Mesodermal cell (in vitro differentiated cells): ENCODE measurements around the gene CNOT6. TPM values are rescaled to one million over a fixed set of nuclear protein-coding genes. Genes with fewer than 3 reads are reported as not detected.
"Not testable (repeated sequence)": the region's sequence is repeated elsewhere in the genome, so short reads cannot be mapped to it uniquely, and the experiment has no call there.

Source experiments
- H3K27ac ChIP-seq: 2 replicates; pipeline ENCODE4 v1.7.0; 2013; ENCODE audit warnings: mild to moderate bottlenecking, low read depth, low read length, moderate library complexity; ENCODE audit not compliant: severe bottlenecking
- H3K36me3 ChIP-seq: 2 replicates; pipeline ENCODE4 v1.7.1; 2013; ENCODE audit warnings: mild to moderate bottlenecking, low read length, moderate library complexity; ENCODE audit not compliant: control insufficient read depth, insufficient read depth
- H3K4me1 ChIP-seq: one replicate; pipeline ENCODE4 v1.7.1; 2013; ENCODE audit warnings: mild to moderate bottlenecking, low read length; ENCODE audit not compliant: insufficient read depth, control insufficient read depth, poor library complexity, severe bottlenecking
- H3K4me3 ChIP-seq: 2 replicates; pipeline ENCODE4 v1.7.0; 2013; ENCODE audit warnings: low read length, control low read depth, mild to moderate bottlenecking; ENCODE audit not compliant: insufficient read depth, poor library complexity, severe bottlenecking; ENCODE audit errors: extremely low read depth
- H3K9me3 ChIP-seq: 2 replicates; pipeline ENCODE4 v1.7.1; 2013; ENCODE audit warnings: mild to moderate bottlenecking, low read length, moderate library complexity; ENCODE audit not compliant: control insufficient read depth
- WGBS, 2 experiments: methylation state at CpG; one replicate each; pipeline ENCODE4 v1.1.5; 2013; ENCODE audit warnings: missing lambda C conversion rate in 2 of 2; ENCODE audit not compliant: insufficient coverage in 2 of 2; 5-methylcytosine and 5-hydroxymethylcytosine counted together
- polyA plus RNA-seq, 2 experiments: library from polyadenylated mRNA; stranded (reverse); fragments of 50-300 nt; gene quantifications; one replicate each; pipeline ENCODE4 v1.2.3, GENCODE V29; 2013

CNOT6 gene
- polyA plus RNA-seq (2013, experiment 1 of 2): 32.4 TPM
- 31.0 TPM for polyA plus RNA-seq (2013, experiment 2 of 2)

GRCh38 chr5:180494060-180494509, at the start of gene CNOT6:
CNOT6 (plus strand) TSS chr5:180494379; CDS start chr5:180529277, 34,898 bp downstream.
- peaks cover 11% of the 10 kb centered on the region for H3K9me3 ChIP-seq
- peaks cover 29% of the 10 kb centered on the region for H3K36me3 ChIP-seq
- WGBS, 2 experiments: 2% methylated on average over 27 to 42 of the region's 56 CpGs

GRCh38 chr5:180454752-180455151, 39.4 kb upstream of the CNOT6 start:
- Histone ChIP-seq H3K4me3 (no peak overlapping the region), H3K9me3 (peaks cover 5% of the 10 kb centered on the region), H3K27ac (no peak overlapping the region), H3K36me3 (no peaks in the 10 kb centered on the region), H3K4me1 (no peaks in the 10 kb centered on the region)
- WGBS, 2 experiments: 86 to 91% methylated on average over 1 to 2 of the region's 2 CpGs

More at GRCh38 chr5:180494060-180494509, at the start of gene CNOT6:
- Histone ChIP-seq H3K4me1 (no peaks in the 10 kb centered on the region), H3K4me3 (peak within 1 kb of the TSS; percentile 86), H3K27ac (peak within 1 kb of the TSS; percentile 96)

GRCh38 chr5:180455872-180456271, 38.3 kb upstream of the CNOT6 start:
- whole genome bisulfite sequencing, 2 experiments: 67 to 91% methylated on average over 1 of the region's 1 CpG
- Histone ChIP-seq H3K4me3 (no peak overlapping the region), H3K4me1 (no peaks in the 10 kb centered on the region), H3K27ac (no peak overlapping the region), H3K9me3 (peaks cover 7% of the 10 kb centered on the region), H3K36me3 (no peaks in the 10 kb centered on the region)

- WGBS, 2 experiments: 89 to 100% methylated on average over 1 of the region's 3 CpGs
- H3K4me1 ChIP-seq: no peaks in the 10 kb centered on the region
- H3K36me3 ChIP-seq: no peaks in the 10 kb centered on the region
- H3K27ac ChIP-seq: no peak overlapping the region
- H3K9me3 ChIP-seq: peaks cover 7% of the 10 kb centered on the region
- H3K4me3 ChIP-seq: no peak overlapping the region
Measured at GRCh38 chr5:180456792-180457191, 37.4 kb upstream of the CNOT6 start.

- H3K27ac ChIP-seq, H3K9me3 ChIP-seq, H3K4me1 ChIP-seq, H3K36me3 ChIP-seq, H3K4me3 ChIP-seq: not testable (repeated sequence)
- WGBS, 2 experiments: 90 to 94% methylated on average over 37 to 59 of the region's 61 CpGs
Measured at GRCh38 chr5:180458852-180459673, 35.1 kb upstream of the CNOT6 start.

- H3K4me1 ChIP-seq, H3K36me3 ChIP-seq, H3K27ac ChIP-seq, H3K4me3 ChIP-seq, H3K9me3 ChIP-seq: not testable (repeated sequence)
- 88 to 90% methylated on average over 11 of the region's 14 CpGs for WGBS, 2 experiments
Measured at GRCh38 chr5:180459674-180460142, 34.5 kb upstream of the CNOT6 start.

GRCh38 chr5:180460834-180461233, 33.3 kb upstream of the CNOT6 start:
- Histone ChIP-seq H3K4me1 (no peaks in the 10 kb centered on the region), H3K9me3 (peaks cover 7% of the 10 kb centered on the region), H3K4me3 (no peak overlapping the region), H3K36me3 (no peaks in the 10 kb centered on the region), H3K27ac (no peak overlapping the region)
- 94 to 97% methylated on average over 7 to 9 of the region's 10 CpGs for WGBS, 2 experiments

- H3K27ac ChIP-seq: no peak overlapping the region
- 86 to 90% methylated on average over 9 of the region's 9 CpGs for WGBS, 2 experiments
- H3K36me3 ChIP-seq: no peaks in the 10 kb centered on the region
- H3K9me3 ChIP-seq: peaks cover 7% of the 10 kb centered on the region
- no peak overlapping the region for H3K4me3 ChIP-seq
- no peaks in the 10 kb centered on the region for H3K4me1 ChIP-seq
Measured at GRCh38 chr5:180461303-180461702, 32.9 kb upstream of the CNOT6 start.

GRCh38 chr5:180463216-180463900, 30.8 kb upstream of the CNOT6 start:
- 73 to 88% methylated on average over 7 to 8 of the region's 8 CpGs for WGBS, 2 experiments
- Histone ChIP-seq H3K4me3 (no peak overlapping the region), H3K9me3 (peaks cover 7% of the 10 kb centered on the region), H3K27ac (no peak overlapping the region), H3K4me1 (no peaks in the 10 kb centered on the region), H3K36me3 (no peaks in the 10 kb centered on the region)

GRCh38 chr5:180463916-180464602, 30.1 kb upstream of the CNOT6 start:
- 91 to 95% methylated on average over 7 to 11 of the region's 13 CpGs for WGBS, 2 experiments
- Histone ChIP-seq H3K4me1 (no peaks in the 10 kb centered on the region), H3K27ac (no peak overlapping the region), H3K36me3 (no peaks in the 10 kb centered on the region), H3K9me3 (peaks cover 3% of the 10 kb centered on the region), H3K4me3 (no peak overlapping the region)
